Stomach (tissue), 19 donors: ENCODE data around the gene ERI2. TPM values are rescaled to one million over a fixed set of nuclear protein-coding genes. Genes with fewer than 3 reads are reported as not detected.

Source experiments
- DNase-seq, 2 donors: peaks; one replicate each; pipeline versions ENCODE4 v3.0.0 to v3.0.0-alpha.2; 2013 to 2019
- H3K27ac ChIP-seq, 5 donors: fragments of 200-600 bp in 4 of 5; sonication (generic) in 4 of 5; one replicate each; pipeline ENCODE4 v1.5.1; 2013 to 2019; ENCODE audit warnings: mild to moderate bottlenecking in 1 of 5, moderate library complexity in 1 of 5
- H3K27me3 ChIP-seq, 3 donors: fragments of 200-600 bp; sonication (generic); one replicate each; pipeline ENCODE4 v1.5.1; 2017 to 2019; ENCODE audit warnings: mixed run types in 1 of 3
- H3K36me3 ChIP-seq, 4 donors: fragments of 200-600 bp; sonication (generic); 1 replicate in 3 of 4; 2 replicates in 1 of 4; pipeline ENCODE4 v1.5.1; 2016 to 2019
- H3K4me1 ChIP-seq, 4 donors: fragments of 200-600 bp; sonication (generic); one replicate each; pipeline ENCODE4 v1.5.1; 2016 to 2019
- H3K4me3 ChIP-seq, 4 donors: fragments of 200-600 bp; sonication (generic) in 3 of 4; one replicate each; pipeline ENCODE4 v1.5.1; 2016 to 2019; ENCODE audit warnings: mild to moderate bottlenecking in 1 of 4
- H3K9me3 ChIP-seq, 4 donors: fragments of 200-600 bp; sonication (generic); one replicate each; pipeline ENCODE4 v1.5.1; 2016 to 2019
- CTCF ChIP-seq, 7 experiments: fragments of 450-650 bp in 4 of 7; fragments of 200-600 bp in 3 of 7; sonication (generic) in 3 of 7; IDR thresholded peaks; one replicate each; pipeline ENCODE4 v1.5.1; 2016 to 2019; ENCODE audit warnings: antibody characterized with exemption in 7 of 7, control low read depth in 2 of 7, mild to moderate bottlenecking in 1 of 7
- EP300 ChIP-seq: sonication (generic); formaldehyde crosslinking; IDR thresholded peaks from one replicate; pipeline ENCODE4 v1.6.1; 2017; ENCODE audit warnings: antibody characterized with exemption
- POLR2A ChIP-seq, 4 donors: fragments of 450-650 bp; IDR thresholded peaks; one replicate each; pipeline ENCODE4 v1.6.1; 2016; ENCODE audit warnings: antibody characterized with exemption in 4 of 4, control low read depth in 2 of 4, mild to moderate bottlenecking in 1 of 4, moderate library complexity in 1 of 4
- POLR2AphosphoS5 ChIP-seq, 3 donors: sonication (generic); formaldehyde crosslinking; IDR thresholded peaks; one replicate each; pipeline ENCODE4 v1.6.1; 2016; ENCODE audit warnings: antibody characterized with exemption in 3 of 3
- WGBS, 5 donors: extraction: QIAGEN DNeasy Blood & Tissue Kit in 3 of 5; methylation state at CpG; one replicate each; pipeline versions ENCODE4 v1.1.5 to v1.1.7; 2013 to 2018; 5-methylcytosine and 5-hydroxymethylcytosine counted together
- intact Hi-C: fragments of 100-400 bp; cut with DNase I; formaldehyde crosslinking; loops from one replicate; pipeline ENCODE4 v1.15.1; 2023; ENCODE audit warnings: low total_unique reads
- long read RNA-seq, 10 donors: transcript quantifications; one replicate each; lab custom pipeline, GENCODE V29; 2026
- polyA plus RNA-seq, 3 donors: library from polyadenylated mRNA; stranded (reverse); fragments of 200-250 nt; gene quantifications; one replicate each; pipeline ENCODE4 v1.2.3, GENCODE V29; 2013
- total RNA-seq, 5 donors: library from RNA; depleted of rRNA; stranded (reverse); fragments of >200 nt; gene quantifications; one replicate each; pipeline versions ENCODE4 v1.1.0 to v1.2.3, GENCODE V29; 2014 to 2016
- donor health status: healthy with polysubstance abuse.
- donor health status: Bipolar disorder and iron deficiency.
- donor health status: healthy.

ERI2 gene
- total RNA-seq: 10 to 100 TPM in 4 of 5 donors, 1 to 10 TPM in 1; 9.6 to 49.0 (median 23.7) TPM
- polyA plus RNA-seq: 10 to 100 TPM in 1 of 3 donors, 1 to 10 TPM in 2; 8.5 to 10.6 (median 9.6) TPM
- long read RNA-seq, donor 1, partial matches to known transcripts: 0 of 3 reads
- long read RNA-seq, donor 1, other reads (novel, unspliced or antisense): 0 of 3 reads
- long read RNA-seq, donor 2, partial matches to known transcripts: 0 of 2 reads
- long read RNA-seq, donor 2, other reads (novel, unspliced or antisense): 0 of 2 reads
- long read RNA-seq, donor 3, partial matches to known transcripts: 0 of 5 reads
- long read RNA-seq, donor 3, other reads (novel, unspliced or antisense): 0 of 5 reads
- long read RNA-seq, donor 4, partial matches to known transcripts: 0 of 1 reads
- long read RNA-seq, donor 4, other reads (novel, unspliced or antisense): 0 of 1 reads
- long read RNA-seq, donor 5, partial matches to known transcripts: 0 of 4 reads
- long read RNA-seq, donor 5, other reads (novel, unspliced or antisense): 0 of 4 reads
- long read RNA-seq, donor 6, transcript ERI2-203 (1 exons, 3,846 nt): major isoform, 11 of 14 reads
- long read RNA-seq, donor 6, partial matches to known transcripts: 0 of 14 reads
- long read RNA-seq, donor 6, other reads (novel, unspliced or antisense): 0 of 14 reads
- long read RNA-seq, donor 7, transcript ERI2-203 (1 exons, 3,846 nt): major isoform, 8 of 13 reads
- long read RNA-seq, donor 7, partial matches to known transcripts: 5 of 13 reads
- long read RNA-seq, donor 7, other reads (novel, unspliced or antisense): 0 of 13 reads
- long read RNA-seq, donor 8, transcript ERI2-203 (1 exons, 3,846 nt): major isoform, 14 of 14 reads
- long read RNA-seq, donor 8, partial matches to known transcripts: 0 of 14 reads
- long read RNA-seq, donor 8, other reads (novel, unspliced or antisense): 0 of 14 reads
- long read RNA-seq, donor 9, transcript ERI2-203 (1 exons, 3,846 nt): major isoform, 13 of 13 reads
- long read RNA-seq, donor 9, partial matches to known transcripts: 0 of 13 reads
- long read RNA-seq, donor 9, other reads (novel, unspliced or antisense): 0 of 13 reads
- long read RNA-seq, donor 10, transcript ERI2-203 (1 exons, 3,846 nt): major isoform, 5 of 5 reads
- long read RNA-seq, donor 10, partial matches to known transcripts: 0 of 5 reads
- long read RNA-seq, donor 10, other reads (novel, unspliced or antisense): 0 of 5 reads

- 0 to 1% (median 0%) methylated on average over 60 to 74 of the region's 74 CpGs for WGBS, 5 donors
- intact Hi-C loops: no loop called here
- Histone ChIP-seq H3K4me3 (peak within 1 kb of the TSS; percentile 68 to 85 (median 78)), H3K27ac (peak within 1 kb of the TSS; percentile 85 to 98 (median 96)), H3K36me3 (peaks cover 0 to 11% (median 9%) of the 10 kb centered on the region in 4 donors), H3K4me1 (peaks cover 8 to 45% (median 33%) of the 10 kb centered on the region in 4 donors), H3K27me3 (no peaks in the 10 kb centered on the region), H3K9me3 (no peaks in the 10 kb centered on the region)
- peak; percentile 93 to 98 for DNase-seq
- TF ChIP-seq EP300: no peak
- TF ChIP-seq POLR2A (IDR thresholded peaks at IDR 0.05): peak in 1 of 4 donors; percentile 41
- peak in 2 of 3 donors; percentile 73 to 84 for TF ChIP-seq POLR2AphosphoS5 (IDR thresholded peaks at IDR 0.05)
- peak in 1 of 7 experiments; percentile 22 for TF ChIP-seq CTCF (IDR thresholded peaks at IDR 0.05)
Observed at GRCh38 chr16:20806168-20807050, at the start of gene ERI2, which contains the start of gene REXO5. Gene ERI2 (minus strand): TSS chr16:20806472. CDS start chr16:20806430, 42 bp downstream. Gene REXO5 (plus strand): TSS chr16:20806527. CDS start chr16:20806954, 427 bp downstream.

GRCh38 chr16:20854963-20855362 is 48.7 kb upstream of the ERI2 start:
- H3K9me3 ChIP-seq: no peaks in the 10 kb centered on the region
- no peak for DNase-seq
- H3K4me3 ChIP-seq: no peak overlapping the region
- H3K27me3 ChIP-seq: no peaks in the 10 kb centered on the region
- H3K27ac ChIP-seq: no peak overlapping the region
- peaks cover 6 to 39% (median 25%) of the 10 kb centered on the region in 4 donors for H3K36me3 ChIP-seq
- WGBS, 5 donors: 93 to 98% (median 94%) methylated on average over 2 of the region's 2 CpGs
- peaks cover 35 to 53% (median 44%) of the 10 kb centered on the region in 4 donors for H3K4me1 ChIP-seq
- intact Hi-C loops: loop anchor here (10.0 kb wide), 1 partner anchor 50 kb away; the partner anchor contains the start of genes DCUN1D3 and LYRM1
- TF ChIP-seq POLR2A (IDR thresholded peaks at IDR 0.05) (no peak), CTCF (IDR thresholded peaks at IDR 0.05) (no peak), POLR2AphosphoS5 (IDR thresholded peaks at IDR 0.05) (no peak), EP300 (no peak)

- TF ChIP-seq POLR2AphosphoS5 (IDR thresholded peaks at IDR 0.05): no peak
- no peak for TF ChIP-seq EP300
- TF ChIP-seq CTCF (IDR thresholded peaks at IDR 0.05): no peak
- TF ChIP-seq POLR2A (IDR thresholded peaks at IDR 0.05): no peak
- Histone ChIP-seq H3K27me3 (no peaks in the 10 kb centered on the region), H3K4me1 (peaks cover 36 to 51% (median 44%) of the 10 kb centered on the region in 4 donors), H3K9me3 (no peaks in the 10 kb centered on the region), H3K4me3 (no peak overlapping the region), H3K36me3 (peaks cover 6 to 30% (median 19%) of the 10 kb centered on the region in 4 donors), H3K27ac (peak overlapping the region in 1 of 5 donors; percentile 80)
- intact Hi-C loops: loop anchor here (10.0 kb wide), 1 partner anchor 51 kb away; the partner anchor contains the start of genes DCUN1D3 and LYRM1
- no peak for DNase-seq
- WGBS, 5 donors: 80 to 91% (median 88%) methylated on average over 3 of the region's 3 CpGs
Observed at GRCh38 chr16:20853981-20854620, 47.8 kb upstream of the ERI2 start.
